Effector memory CD4-positive, alpha-beta T cell (primary cell): ENCODE measurements around the gene PPP1R12B.
"Not testable (repeated sequence)": the region's sequence is repeated elsewhere in the genome, so short reads cannot be mapped to it uniquely, and the experiment has no call there.

ENCODE experiments used
- DNase-seq, 3 donors: peaks; one replicate each; pipeline ENCODE4 v3.0.0-alpha.2; 2020
- H3K27ac ChIP-seq: 2 replicates; pipeline ENCODE4 v1.7.0; 2013; ENCODE audit warnings: mild to moderate bottlenecking, low read length, moderate library complexity; ENCODE audit not compliant: insufficient read depth, poor library complexity, severe bottlenecking
- H3K27me3 ChIP-seq: replicated peaks from 2 replicates; pipeline ENCODE4 v1.7.0; 2013; ENCODE audit warnings: mild to moderate bottlenecking, low read length; ENCODE audit not compliant: insufficient read depth, control insufficient read depth, poor library complexity, severe bottlenecking
- H3K36me3 ChIP-seq: 2 replicates; pipeline ENCODE4 v1.7.0; 2013; ENCODE audit warnings: mild to moderate bottlenecking, low read length, moderate library complexity; ENCODE audit not compliant: control insufficient read depth, insufficient read depth
- H3K4me1 ChIP-seq: 2 replicates; pipeline ENCODE4 v1.7.0; 2013; ENCODE audit warnings: low read length, mild to moderate bottlenecking; ENCODE audit not compliant: control insufficient read depth, insufficient read depth, poor library complexity, severe bottlenecking
- H3K4me3 ChIP-seq: 2 replicates; pipeline ENCODE4 v1.7.0; 2013; ENCODE audit warnings: low read length, low read depth, mild to moderate bottlenecking; ENCODE audit not compliant: insufficient read depth, poor library complexity, severe bottlenecking
- H3K9me3 ChIP-seq: 2 replicates; pipeline ENCODE4 v1.7.0; 2013; ENCODE audit warnings: mild to moderate bottlenecking, low read length, moderate library complexity; ENCODE audit not compliant: control insufficient read depth

The PPP1R12B gene

DNA sequence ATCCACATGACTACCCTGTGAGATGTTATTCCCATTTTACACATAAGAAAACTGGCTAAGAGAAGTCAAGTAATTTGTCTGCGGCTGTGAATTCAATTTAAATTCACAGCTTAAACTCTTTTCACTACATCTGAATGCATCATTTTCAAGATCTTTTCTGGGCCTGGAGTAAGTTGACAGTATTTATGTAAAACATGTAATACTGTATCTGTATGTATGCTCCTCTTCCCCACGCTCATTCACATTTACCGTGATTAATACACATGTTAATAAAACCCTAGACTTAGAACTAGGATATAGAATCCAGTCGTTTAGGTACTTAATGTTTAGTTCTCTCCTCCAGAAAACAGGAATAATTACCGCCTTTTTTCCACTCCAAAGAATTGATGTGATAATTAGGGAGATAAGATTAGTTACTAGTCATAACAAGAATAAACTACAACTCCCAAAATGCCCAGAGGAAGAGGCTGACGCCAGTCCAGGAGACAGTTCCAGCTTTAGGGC, 442 bp upstream of the PPP1R12B start:
- no peak for DNase-seq
- peak overlapping the region; percentile 33 for H3K27ac ChIP-seq
- H3K4me1 ChIP-seq: peaks cover 6% of the 10 kb centered on the region
- H3K4me3 ChIP-seq: peak overlapping the region; percentile 94
- no peaks in the 10 kb centered on the region for H3K9me3 ChIP-seq
- H3K36me3 ChIP-seq: no peaks in the 10 kb centered on the region
- H3K27me3 ChIP-seq: no peaks in the 10 kb centered on the region

DNA sequence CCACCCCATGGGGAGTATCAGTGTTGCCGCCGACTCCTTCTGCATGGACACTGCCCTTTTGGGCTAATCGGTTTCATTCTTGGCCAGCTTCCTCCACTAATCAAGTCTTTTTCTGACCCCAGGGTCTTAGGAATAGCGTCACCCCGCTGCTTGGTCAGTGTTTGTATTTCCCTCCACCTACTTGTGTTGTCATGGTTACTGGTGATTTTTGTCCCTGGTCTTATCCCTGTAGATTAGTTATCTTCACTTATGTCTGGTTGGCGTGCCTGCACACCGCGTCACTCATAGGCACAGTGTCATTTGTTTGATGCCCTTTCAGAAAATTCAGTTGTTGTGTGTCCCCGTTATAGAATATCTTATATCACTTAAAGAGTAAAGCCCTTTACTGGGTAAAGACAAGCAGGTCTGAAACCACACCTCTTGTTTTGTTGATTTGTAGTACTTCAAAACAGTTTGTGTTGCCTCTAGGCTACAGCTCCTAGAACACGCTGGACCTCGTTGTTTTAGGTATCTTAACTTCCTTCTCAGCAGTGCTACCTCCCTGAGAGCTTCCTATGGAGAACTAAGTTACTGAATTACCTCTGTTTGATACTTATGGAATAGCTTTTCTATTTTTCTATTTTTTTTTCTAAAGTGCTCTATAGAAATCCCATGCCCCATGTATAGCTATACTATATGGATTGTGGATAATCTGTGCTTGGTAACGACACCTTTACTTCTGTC, 868 bp downstream of the PPP1R12B start:
- Histone ChIP-seq H3K4me3 (peak overlapping the region; percentile 94), H3K27ac (peak overlapping the region; percentile 77)

DNA sequence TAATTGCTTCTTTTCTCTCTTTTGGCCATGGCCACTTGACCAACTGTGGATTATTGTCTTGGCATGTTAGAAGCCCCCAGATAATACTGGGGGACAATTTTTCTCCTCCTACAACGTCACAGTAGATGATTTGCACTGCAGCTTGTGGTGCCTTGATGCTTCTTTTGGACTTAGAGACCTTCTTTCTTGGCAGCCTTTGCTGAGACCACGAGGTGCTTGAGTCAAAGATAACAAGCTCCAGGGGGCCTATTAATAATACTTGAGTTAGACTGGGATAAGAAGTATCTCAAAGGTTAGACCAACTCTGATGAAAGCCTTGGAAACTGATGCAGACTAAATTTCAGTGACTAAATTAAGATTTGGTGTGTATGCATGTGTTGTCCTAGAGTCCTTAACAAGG, 3.2 kb downstream of the PPP1R12B start:
- no peak for DNase-seq
- no peaks in the 10 kb centered on the region for H3K27me3 ChIP-seq
- H3K27ac ChIP-seq: no peak overlapping the region
- no peaks in the 10 kb centered on the region for H3K9me3 ChIP-seq
- H3K4me1 ChIP-seq: peaks cover 6% of the 10 kb centered on the region
- H3K36me3 ChIP-seq: no peaks in the 10 kb centered on the region
- no peak overlapping the region for H3K4me3 ChIP-seq

More for the DNA sequence above, 868 bp downstream of the PPP1R12B start:
- Histone ChIP-seq H3K9me3 (no peaks in the 10 kb centered on the region), H3K27me3 (no peaks in the 10 kb centered on the region), H3K4me1 (peaks cover 6% of the 10 kb centered on the region), H3K36me3 (no peaks in the 10 kb centered on the region)
- DNase-seq: no peak

DNA sequence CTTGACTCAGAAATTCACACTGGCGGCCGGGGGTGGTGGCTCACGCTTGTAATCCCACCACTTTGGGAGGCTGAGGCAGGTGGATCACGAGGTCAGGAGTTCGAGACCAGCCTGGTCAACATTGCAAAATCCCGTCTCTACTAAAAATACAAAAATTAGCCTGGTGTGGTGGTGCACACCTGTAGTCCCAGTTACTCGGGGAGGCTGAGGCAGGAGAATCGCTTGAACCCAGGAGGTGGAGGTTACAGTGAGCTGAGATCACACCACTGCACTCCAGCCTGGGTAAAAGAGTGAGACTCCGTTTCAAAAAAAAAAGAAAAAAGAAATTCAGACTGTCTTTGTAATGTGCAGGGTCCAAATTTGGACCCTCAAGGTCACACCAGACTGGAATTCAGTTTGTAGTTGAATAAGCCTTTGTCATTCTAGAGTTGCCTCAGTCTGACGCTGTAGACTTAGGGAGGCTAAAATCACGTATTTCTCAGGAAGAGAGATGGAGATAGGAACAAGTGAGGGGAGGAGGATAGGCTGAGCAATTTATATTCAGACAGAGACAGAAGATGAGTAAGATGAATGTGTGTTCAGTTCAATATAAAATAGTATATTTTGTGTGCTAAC, 4.2 kb downstream of the PPP1R12B start:
- not testable (repeated sequence) for DNase-seq, H3K27ac ChIP-seq, H3K27me3 ChIP-seq, H3K36me3 ChIP-seq, H3K9me3 ChIP-seq, H3K4me1 ChIP-seq, H3K4me3 ChIP-seq

DNA sequence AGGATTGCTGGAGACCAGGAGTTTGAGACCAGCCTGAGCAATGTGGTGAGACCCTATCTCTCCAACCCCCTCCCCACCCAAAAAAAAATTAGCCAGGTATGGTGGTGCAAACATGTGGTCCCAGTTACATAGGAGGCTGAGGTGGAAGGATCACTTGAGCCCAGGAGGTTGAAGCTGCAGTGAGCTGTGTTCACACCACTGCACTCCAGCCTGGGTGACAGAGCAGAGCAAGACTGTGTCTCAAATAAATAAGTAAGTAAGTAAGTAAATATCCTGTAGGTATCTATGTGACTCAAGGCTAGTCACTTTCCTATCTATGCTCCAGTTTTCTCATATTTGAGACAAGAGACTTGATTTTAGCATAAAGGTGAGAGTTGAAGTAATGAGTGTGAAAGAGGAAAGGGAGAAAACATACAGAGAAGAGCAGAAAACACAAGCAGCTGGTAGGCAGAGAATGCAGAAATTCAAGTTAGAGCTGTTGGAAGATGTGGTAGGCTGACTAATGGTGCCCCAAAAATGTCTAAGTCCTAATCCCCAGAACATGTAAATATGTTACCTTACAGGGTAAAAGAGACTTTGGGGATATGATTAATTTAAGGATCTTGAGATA, 7.5 kb downstream of the PPP1R12B start:
- H3K27ac ChIP-seq: no peak overlapping the region
- H3K4me1 ChIP-seq: no peaks in the 10 kb centered on the region
- no peak overlapping the region for H3K4me3 ChIP-seq
- H3K36me3 ChIP-seq: no peaks in the 10 kb centered on the region
- H3K9me3 ChIP-seq: no peaks in the 10 kb centered on the region
- DNase-seq: no peak
- no peaks in the 10 kb centered on the region for H3K27me3 ChIP-seq

DNA sequence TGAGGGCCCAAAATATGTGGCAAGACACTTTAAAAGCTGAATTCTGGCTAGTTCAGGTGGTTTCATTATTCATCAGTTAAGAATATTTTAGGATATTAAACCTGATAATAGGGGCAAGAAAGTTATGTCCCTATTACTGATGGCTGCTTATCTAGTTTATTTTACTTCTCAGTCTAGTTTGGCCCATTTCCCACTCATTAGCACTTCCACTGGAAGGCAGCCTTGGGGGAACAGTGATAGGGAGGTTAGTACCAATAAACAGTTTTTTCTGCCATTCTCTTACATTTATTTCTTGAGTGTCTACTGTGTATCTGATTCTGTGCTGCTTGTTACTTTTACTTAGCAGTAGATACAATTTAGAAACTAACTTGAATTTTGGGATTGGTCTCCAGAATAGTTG, 9.0 kb downstream of the PPP1R12B start:
- Histone ChIP-seq H3K4me1 (no peaks in the 10 kb centered on the region), H3K27ac (no peak overlapping the region)
- no peak for DNase-seq

DNA sequence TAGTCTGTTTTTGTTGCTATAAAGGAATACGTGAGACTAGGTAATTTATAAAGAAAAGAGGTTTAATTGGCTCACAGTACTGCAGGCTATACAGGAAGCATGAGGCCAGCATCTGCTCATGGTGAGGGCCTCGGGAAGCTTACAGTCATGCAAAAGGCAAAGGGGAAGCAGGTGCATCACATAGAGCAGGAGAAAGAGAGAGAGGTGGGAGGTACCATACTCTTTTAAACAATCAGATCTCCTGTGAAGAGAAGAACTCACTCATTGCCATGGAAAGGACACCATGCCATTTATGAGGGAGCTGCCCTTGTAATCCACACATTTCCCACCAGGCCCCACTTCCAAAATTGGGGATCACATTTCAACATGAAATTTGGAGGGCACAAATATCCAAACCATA, 12.7 kb downstream of the PPP1R12B start:
- H3K9me3 ChIP-seq: no peaks in the 10 kb centered on the region
- no peak overlapping the region for H3K27ac ChIP-seq
- no peaks in the 10 kb centered on the region for H3K4me1 ChIP-seq
- H3K4me3 ChIP-seq: no peak overlapping the region
- DNase-seq: no peak
- no peaks in the 10 kb centered on the region for H3K36me3 ChIP-seq
- H3K27me3 ChIP-seq: no peaks in the 10 kb centered on the region

More for the DNA sequence above, 9.0 kb downstream of the PPP1R12B start:
- no peaks in the 10 kb centered on the region for H3K27me3 ChIP-seq
- H3K4me3 ChIP-seq: no peak overlapping the region
- H3K9me3 ChIP-seq: no peaks in the 10 kb centered on the region
- H3K36me3 ChIP-seq: no peaks in the 10 kb centered on the region

DNA sequence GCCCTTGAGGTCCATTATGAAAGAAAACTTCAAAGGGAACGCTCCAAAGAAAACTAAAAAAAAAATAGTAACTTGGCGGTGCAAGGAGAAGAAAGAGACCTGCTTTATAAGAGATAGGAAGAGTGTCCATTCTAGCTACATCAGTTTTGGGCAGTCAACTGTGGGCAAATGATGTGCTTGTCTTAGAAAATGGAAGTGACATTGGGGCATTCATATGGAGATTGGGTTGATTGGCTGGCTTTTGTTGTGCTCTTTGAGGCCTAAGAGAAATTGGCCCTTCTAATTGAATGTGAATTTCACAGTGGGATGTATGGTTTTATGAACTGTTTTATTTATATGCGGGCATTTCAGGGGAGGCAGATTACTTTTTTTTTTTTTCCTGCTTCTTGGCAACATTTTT, 13.2 kb downstream of the PPP1R12B start:
- DNase-seq: no peak
- Histone ChIP-seq H3K27me3 (no peaks in the 10 kb centered on the region), H3K4me1 (no peaks in the 10 kb centered on the region)

DNA sequence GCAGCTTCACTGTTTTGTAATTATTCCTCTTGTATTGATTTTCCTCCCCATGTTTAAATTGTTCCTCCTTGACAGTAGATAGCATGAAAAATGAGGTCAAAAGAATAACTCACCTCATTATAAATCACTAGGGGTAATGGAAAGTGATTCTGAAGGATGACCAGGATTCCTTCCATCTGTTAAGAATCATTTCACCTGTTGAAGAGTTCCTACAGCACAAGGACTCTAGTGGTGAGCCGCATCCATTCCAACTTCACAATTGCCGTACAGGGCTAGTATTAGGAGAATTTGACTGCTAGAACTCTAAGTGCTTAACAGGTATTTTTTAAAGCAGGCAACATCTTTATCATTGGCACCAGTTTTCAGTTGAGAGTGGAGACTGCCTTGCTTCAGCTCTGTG, 13.7 kb downstream of the PPP1R12B start:
- no peak overlapping the region for H3K4me3 ChIP-seq
- H3K4me1 ChIP-seq: no peaks in the 10 kb centered on the region
- H3K36me3 ChIP-seq: no peaks in the 10 kb centered on the region
- no peak overlapping the region for H3K27ac ChIP-seq
- H3K27me3 ChIP-seq: no peaks in the 10 kb centered on the region
- DNase-seq: no peak
- no peaks in the 10 kb centered on the region for H3K9me3 ChIP-seq

More for the DNA sequence above, 13.2 kb downstream of the PPP1R12B start:
- Histone ChIP-seq H3K4me3 (no peak overlapping the region), H3K36me3 (no peaks in the 10 kb centered on the region), H3K9me3 (no peaks in the 10 kb centered on the region), H3K27ac (no peak overlapping the region)
